Measurements from ENCODE around the gene TEX22. TPM values are rescaled to one million over a fixed set of nuclear protein-coding genes. Genes with fewer than 3 reads are reported as not detected.

Gene TEX22
- total RNA-seq, 2 donors from 2014 or later, result 0.33 TPM; not detected in 1

DNA sequence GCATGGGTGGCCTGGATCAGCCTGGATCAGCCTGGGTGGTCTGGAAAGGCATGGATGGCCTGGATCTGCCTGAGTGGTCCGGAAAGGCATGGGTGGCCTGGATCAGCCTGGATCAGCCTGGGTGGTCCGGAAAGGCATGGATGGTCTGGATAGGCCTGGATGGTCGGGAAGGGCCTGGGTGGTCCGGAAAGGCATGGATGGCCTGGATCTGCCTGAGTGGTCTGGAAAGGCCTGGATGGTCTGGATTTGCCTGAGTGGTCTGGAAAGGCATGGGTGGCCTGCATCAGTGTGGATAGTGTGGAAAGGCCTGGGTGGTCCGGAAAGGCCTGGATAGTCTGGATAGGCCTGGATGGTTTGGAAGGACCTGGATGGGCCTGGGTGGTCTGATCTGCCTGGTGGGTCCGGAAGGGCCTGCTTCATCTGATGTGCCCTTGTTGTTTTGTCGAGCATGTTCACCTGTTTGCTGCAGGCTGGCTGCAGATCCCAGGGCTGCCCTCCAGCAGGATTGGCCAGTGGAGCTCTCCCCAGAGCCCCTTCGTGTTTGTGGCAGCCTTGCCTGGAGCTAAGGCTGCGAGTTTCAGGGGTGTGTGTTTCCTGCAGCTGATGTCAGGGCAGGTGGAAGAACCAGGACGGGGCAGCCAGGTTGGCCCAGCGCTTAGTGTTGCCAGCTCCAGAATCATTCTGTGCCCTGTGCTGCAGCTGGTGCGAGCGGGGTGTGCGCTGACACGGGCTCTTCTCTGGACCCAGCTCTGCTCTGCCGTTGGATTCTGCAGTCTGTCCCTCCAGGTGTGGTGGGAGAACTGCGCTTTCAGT lies 19.3 kb upstream of the TEX22 start:
- Histone ChIP-seq H3K9me3 (no peaks in the 10 kb centered on the region), H3K4me1 (no peaks in the 10 kb centered on the region), H3K36me3 (replicated peaks in 1 of 2; ENCODE audit: insufficient read depth in 1 of 2, low read depth in 2 of 2) (peaks cover 0 to 3% of the 10 kb centered on the region in 2 donors), H3K4me3 (no peak overlapping the region), H3K27me3 (no peaks in the 10 kb centered on the region), H3K27ac (no peak overlapping the region)
- 92 to 96% methylated on average over 11 to 17 of the region's 17 CpGs for WGBS, 2 donors
- TF ChIP-seq POLR2A (IDR thresholded peaks at IDR 0.05), result no peak
- TF ChIP-seq, protein P1, sequence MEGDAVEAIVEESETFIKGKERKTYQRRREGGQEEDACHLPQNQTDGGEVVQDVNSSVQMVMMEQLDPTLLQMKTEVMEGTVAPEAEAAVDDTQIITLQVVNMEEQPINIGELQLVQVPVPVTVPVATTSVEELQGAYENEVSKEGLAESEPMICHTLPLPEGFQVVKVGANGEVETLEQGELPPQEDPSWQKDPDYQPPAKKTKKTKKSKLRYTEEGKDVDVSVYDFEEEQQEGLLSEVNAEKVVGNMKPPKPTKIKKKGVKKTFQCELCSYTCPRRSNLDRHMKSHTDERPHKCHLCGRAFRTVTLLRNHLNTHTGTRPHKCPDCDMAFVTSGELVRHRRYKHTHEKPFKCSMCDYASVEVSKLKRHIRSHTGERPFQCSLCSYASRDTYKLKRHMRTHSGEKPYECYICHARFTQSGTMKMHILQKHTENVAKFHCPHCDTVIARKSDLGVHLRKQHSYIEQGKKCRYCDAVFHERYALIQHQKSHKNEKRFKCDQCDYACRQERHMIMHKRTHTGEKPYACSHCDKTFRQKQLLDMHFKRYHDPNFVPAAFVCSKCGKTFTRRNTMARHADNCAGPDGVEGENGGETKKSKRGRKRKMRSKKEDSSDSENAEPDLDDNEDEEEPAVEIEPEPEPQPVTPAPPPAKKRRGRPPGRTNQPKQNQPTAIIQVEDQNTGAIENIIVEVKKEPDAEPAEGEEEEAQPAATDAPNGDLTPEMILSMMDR (IDR thresholded peaks at IDR 0.05), result no peak
- intact Hi-C loops (cut with DNase I), result no loop called here
- DNase-seq, result no peak
- no peak for ATAC-seq

DNA sequence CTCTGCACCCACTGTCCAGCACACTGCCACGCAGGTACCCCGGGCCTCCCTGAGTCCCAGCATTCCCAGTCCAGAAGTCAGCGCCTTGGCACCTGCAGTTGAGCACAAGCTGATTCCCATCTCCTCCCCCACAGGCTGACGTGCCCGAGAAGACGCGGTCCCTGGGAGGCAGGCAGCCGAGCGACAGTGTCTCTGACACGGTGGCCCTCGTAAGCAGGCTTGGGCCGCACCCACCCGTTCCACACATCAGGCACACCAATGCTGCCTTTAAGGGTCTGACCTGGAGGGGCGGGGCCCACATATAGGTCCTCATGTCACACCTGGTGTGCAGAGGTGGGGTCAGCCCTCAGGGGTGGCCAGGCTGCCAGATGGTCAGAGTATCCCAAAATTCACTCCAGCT lies 18.4 kb upstream of the TEX22 start:
- no peak for ATAC-seq
- Histone ChIP-seq H3K27me3 (no peaks in the 10 kb centered on the region), H3K9me3 (no peaks in the 10 kb centered on the region), H3K4me3 (no peak overlapping the region), H3K27ac (no peak overlapping the region), H3K36me3 (replicated peaks in 1 of 2; ENCODE audit: insufficient read depth in 1 of 2, low read depth in 2 of 2) (peaks cover 0 to 3% of the 10 kb centered on the region in 2 donors), H3K4me1 (no peaks in the 10 kb centered on the region)
- intact Hi-C loops (cut with DNase I), result no loop called here
- DNase-seq, result no peak
- TF ChIP-seq, protein P1 (IDR thresholded peaks at IDR 0.05), result no peak
- TF ChIP-seq POLR2A (IDR thresholded peaks at IDR 0.05), result no peak
- WGBS, 2 donors, result 94% methylated on average over 6 to 14 of the region's 14 CpGs

GRCh38 chr14:105380756-105381155 lies 17.6 kb upstream of the TEX22 start:
- ATAC-seq, result no peak
- peaks cover 0 to 3% of the 10 kb centered on the region in 2 donors for H3K36me3 ChIP-seq (replicated peaks in 1 of 2; ENCODE audit: insufficient read depth in 1 of 2, low read depth in 2 of 2)
- no peaks in the 10 kb centered on the region for H3K9me3 ChIP-seq
- intact Hi-C loops (cut with DNase I), result no loop called here
- TF ChIP-seq, protein P1 (IDR thresholded peaks at IDR 0.05), result no peak
- no peak for TF ChIP-seq POLR2A (IDR thresholded peaks at IDR 0.05)
- H3K4me1 ChIP-seq, result no peaks in the 10 kb centered on the region
- H3K27me3 ChIP-seq, result no peaks in the 10 kb centered on the region
- H3K4me3 ChIP-seq, result no peak overlapping the region
- WGBS, 2 donors, result 87% methylated on average over 18 of the region's 19 CpGs; no CpG with 5 or more reads in 1 of the 2 donors
- no peak for DNase-seq
- no peak overlapping the region for H3K27ac ChIP-seq

DNA sequence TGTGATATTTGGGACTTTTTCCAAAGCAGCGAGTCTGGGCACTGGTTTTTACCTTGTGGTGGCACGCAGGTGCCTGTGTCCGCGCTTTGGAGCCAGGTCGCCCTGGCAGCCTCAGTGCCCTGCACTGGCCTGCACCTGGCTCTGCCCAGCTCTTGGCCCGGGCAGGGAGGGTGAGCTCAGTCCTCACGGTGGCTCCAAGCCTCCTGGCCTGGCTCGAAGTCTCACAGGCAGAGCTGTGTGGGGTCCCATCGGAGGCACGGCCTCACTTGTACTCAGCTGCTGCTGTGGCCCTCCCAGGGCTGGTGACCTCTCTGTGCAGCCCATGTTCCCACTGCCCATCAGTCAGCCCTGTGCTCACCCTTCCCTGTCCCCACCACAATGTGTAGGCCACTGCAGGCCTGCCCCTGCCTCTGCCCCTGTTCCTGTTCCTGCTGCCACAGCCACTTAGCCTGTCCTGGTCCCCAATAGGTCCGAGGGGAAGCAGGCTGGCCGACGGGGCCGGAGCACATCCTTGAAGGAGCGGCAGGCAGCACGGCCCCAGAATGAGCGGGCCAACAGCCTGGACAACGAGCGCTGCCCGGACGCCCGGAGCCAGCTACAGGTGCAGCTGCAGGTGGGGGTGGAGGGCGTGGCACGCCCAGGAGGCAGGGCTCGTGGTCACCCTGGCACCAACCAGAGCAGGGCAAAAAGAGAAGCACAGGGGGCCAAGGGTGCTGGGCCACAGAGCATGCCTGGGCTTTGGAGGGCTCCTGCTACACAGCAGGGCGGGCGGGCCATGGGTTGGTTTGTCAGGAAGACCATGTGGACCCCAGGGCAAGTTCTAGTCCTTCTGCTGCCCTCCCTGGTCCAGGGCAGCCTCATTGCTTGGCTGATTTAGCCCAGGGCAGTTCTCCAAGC lies 16.6 kb upstream of the TEX22 start:
- no peaks in the 10 kb centered on the region for H3K4me1 ChIP-seq
- 91 to 96% methylated on average over 18 to 27 of the region's 27 CpGs for WGBS, 2 donors
- no peak overlapping the region for H3K27ac ChIP-seq
- no peak overlapping the region for H3K4me3 ChIP-seq
- peaks cover 0 to 3% of the 10 kb centered on the region in 2 donors for H3K36me3 ChIP-seq (replicated peaks in 1 of 2; ENCODE audit: insufficient read depth in 1 of 2, low read depth in 2 of 2)
- no peak for ATAC-seq
- H3K9me3 ChIP-seq, result no peaks in the 10 kb centered on the region
- intact Hi-C loops (cut with DNase I), result no loop called here
- no peak for TF ChIP-seq POLR2A (IDR thresholded peaks at IDR 0.05)
- TF ChIP-seq, protein P1 (IDR thresholded peaks at IDR 0.05), result no peak
- H3K27me3 ChIP-seq, result no peaks in the 10 kb centered on the region
- no peak for DNase-seq

Measured in body of pancreas (tissue), 4 donors.